ENCODE data around the gene RFC2.

RFC2 gene

GRCh38 chr7:74230446-74231231 is 23.6 kb downstream of the RFC2 start:
- no peak for TF ChIP-seq EGR1 (IDR thresholded peaks at IDR 0.05)
- TF ChIP-seq YY1 (IDR thresholded peaks at IDR 0.05; ENCODE audit: low read depth), result no peak
- no peak for TF ChIP-seq NFIC (IDR thresholded peaks at IDR 0.05)
- TF ChIP-seq ZBTB7A (IDR thresholded peaks at IDR 0.05; ENCODE audit: low read depth), result no peak
- TF ChIP-seq REST (IDR thresholded peaks at IDR 0.05; ENCODE audit: low read depth), result no peak
- TF ChIP-seq CEBPB (IDR thresholded peaks at IDR 0.05), result no peak
- TF ChIP-seq TAF1 (IDR thresholded peaks at IDR 0.05; ENCODE audit: low read depth), result no peak
- no peak for TF ChIP-seq TCF12 (IDR thresholded peaks at IDR 0.05; ENCODE audit: low read depth)
- no peak for TF ChIP-seq CREB1 (IDR thresholded peaks at IDR 0.05; ENCODE audit: low read depth)
- no peak for TF ChIP-seq RAD21 (IDR thresholded peaks at IDR 0.05; ENCODE audit: low read depth)

- no peak for TF ChIP-seq TEAD4 (IDR thresholded peaks at IDR 0.05)
- TF ChIP-seq CREB1 (IDR thresholded peaks at IDR 0.05; ENCODE audit: low read depth), result no peak
- no peak for TF ChIP-seq TAF1 (IDR thresholded peaks at IDR 0.05; ENCODE audit: low read depth)
- TF ChIP-seq CEBPB (IDR thresholded peaks at IDR 0.05), result no peak
- no peak for TF ChIP-seq RAD21 (IDR thresholded peaks at IDR 0.05; ENCODE audit: low read depth)
- TF ChIP-seq USF1 (IDR thresholded peaks at IDR 0.05), result no peak
- TF ChIP-seq MAX (IDR thresholded peaks at IDR 0.05), result no peak
- no peak for TF ChIP-seq FOXM1 (IDR thresholded peaks at IDR 0.05; ENCODE audit: borderline replicate concordance, low read depth)
- no peak for TF ChIP-seq EGR1 (IDR thresholded peaks at IDR 0.05)
- no peak for TF ChIP-seq NFIC (IDR thresholded peaks at IDR 0.05)
- no peak for TF ChIP-seq REST (IDR thresholded peaks at IDR 0.05; ENCODE audit: low read depth)
- TF ChIP-seq TCF12 (IDR thresholded peaks at IDR 0.05; ENCODE audit: low read depth), result no peak
- no peak for TF ChIP-seq YY1 (IDR thresholded peaks at IDR 0.05; ENCODE audit: low read depth)
- TF ChIP-seq ZBTB7A (IDR thresholded peaks at IDR 0.05; ENCODE audit: low read depth), result no peak
- no peak for TF ChIP-seq EP300 (IDR thresholded peaks at IDR 0.05; ENCODE audit: borderline replicate concordance)
Measured at GRCh38 chr7:74228951-74229900, 25.0 kb downstream of the RFC2 start.

- no peak for TF ChIP-seq ZBTB7A (IDR thresholded peaks at IDR 0.05; ENCODE audit: low read depth)
- TF ChIP-seq USF1 (IDR thresholded peaks at IDR 0.05), result no peak
- no peak for TF ChIP-seq TEAD4 (IDR thresholded peaks at IDR 0.05)
- no peak for TF ChIP-seq REST (IDR thresholded peaks at IDR 0.05; ENCODE audit: low read depth)
- no peak for TF ChIP-seq TAF1 (IDR thresholded peaks at IDR 0.05; ENCODE audit: low read depth)
- no peak for TF ChIP-seq NFIC (IDR thresholded peaks at IDR 0.05)
- no peak for TF ChIP-seq CEBPB (IDR thresholded peaks at IDR 0.05)
- no peak for TF ChIP-seq FOXM1 (IDR thresholded peaks at IDR 0.05; ENCODE audit: borderline replicate concordance, low read depth)
- TF ChIP-seq MAX (IDR thresholded peaks at IDR 0.05), result no peak
- TF ChIP-seq YY1 (IDR thresholded peaks at IDR 0.05; ENCODE audit: low read depth), result no peak
- no peak for TF ChIP-seq EGR1 (IDR thresholded peaks at IDR 0.05)
- no peak for TF ChIP-seq CREB1 (IDR thresholded peaks at IDR 0.05; ENCODE audit: low read depth)
Measured at GRCh38 chr7:74226633-74227032, 27.6 kb downstream of the RFC2 start.
